Osteoblast (primary cell): Measurements from ENCODE around the gene GALNT10. TPM values are rescaled to one million over a fixed set of nuclear protein-coding genes. Genes with fewer than 3 reads are reported as not detected.
A peak's percentile ranks its signal among the peaks of the same experiment; 100 is the strongest.

ENCODE experiments used
- DNase-seq: peaks from one replicate; pipeline ENCODE4 v3.0.0; 2011; ENCODE audit warnings: low spot score, mixed read lengths; ENCODE audit not compliant: insufficient read length; ENCODE audit errors: missing footprints
- H2AFZ ChIP-seq: 2 replicates; pipeline ENCODE4 v1.6.0; 2011; ENCODE audit warnings: mild to moderate bottlenecking, low read length
- H3K27ac ChIP-seq: 2 replicates; pipeline ENCODE4 v1.5.1; 2011; ENCODE audit warnings: mild to moderate bottlenecking, low read depth, low read length, moderate library complexity
- H3K27me3 ChIP-seq: 2 replicates; pipeline ENCODE4 v1.6.0; 2012; ENCODE audit warnings: mild to moderate bottlenecking, control low read depth, inconsistent platforms, low read length, moderate library complexity; ENCODE audit not compliant: insufficient read depth
- H3K36me3 ChIP-seq: 2 replicates; pipeline ENCODE4 v1.5.1; 2011; ENCODE audit warnings: mild to moderate bottlenecking, low read length, control low read depth, moderate library complexity; ENCODE audit not compliant: insufficient read depth
- H3K4me1 ChIP-seq: 2 replicates; pipeline ENCODE4 v1.5.1; 2011; ENCODE audit warnings: mild to moderate bottlenecking, low read length, control low read depth, moderate library complexity; ENCODE audit not compliant: insufficient read depth
- H3K4me2 ChIP-seq: 2 replicates; pipeline ENCODE4 v1.6.0; 2011; ENCODE audit warnings: mild to moderate bottlenecking, low read length; ENCODE audit not compliant: insufficient read depth
- H3K4me3 ChIP-seq: fragments of 200-600 bp; sonication (generic); 3 replicates; pipeline ENCODE4 v1.5.1; 2012; ENCODE audit warnings: mild to moderate bottlenecking, low read length, inconsistent platforms; ENCODE audit not compliant: insufficient read depth
- H3K79me2 ChIP-seq: 2 replicates; pipeline ENCODE4 v1.6.0; 2012; ENCODE audit warnings: mild to moderate bottlenecking, low read length, control low read depth, inconsistent platforms; ENCODE audit not compliant: insufficient read depth
- H3K9me3 ChIP-seq: 2 replicates; pipeline ENCODE4 v1.5.1; 2011; ENCODE audit warnings: low read depth, low read length, control low read depth
- H4K20me1 ChIP-seq: 2 replicates; pipeline ENCODE4 v1.6.0; 2012; ENCODE audit warnings: mild to moderate bottlenecking, low read length, control low read depth; ENCODE audit not compliant: insufficient read depth
- CTCF ChIP-seq: IDR thresholded peaks from 2 replicates; pipeline ENCODE4 v1.5.1; 2011; ENCODE audit warnings: mild to moderate bottlenecking, low read depth, low read length, moderate library complexity; ENCODE audit errors: extremely low read depth
- total RNA-seq: library from RNA; depleted of rRNA; stranded (reverse); fragments of >200 nt; gene quantifications from 2 replicates; pipeline ENCODE4 v1.2.3, GENCODE V29; 2012

GALNT10 gene
- total RNA-seq, 1 donor = 62.2 TPM

- H3K27ac ChIP-seq = peak overlapping the region; percentile 7
- H3K4me1 ChIP-seq = peaks cover 65% of the 10 kb centered on the region
- H3K27me3 ChIP-seq = no peaks in the 10 kb centered on the region
- H3K36me3 ChIP-seq = peaks cover 5% of the 10 kb centered on the region
- H3K4me3 ChIP-seq = no peak overlapping the region
- peaks cover 43% of the 10 kb centered on the region for H3K79me2 ChIP-seq
- no peak for DNase-seq
- peaks cover 50% of the 10 kb centered on the region for H4K20me1 ChIP-seq
- H3K9me3 ChIP-seq = no peaks in the 10 kb centered on the region
- H3K4me2 ChIP-seq = peak overlapping the region; percentile 31
- H2AFZ ChIP-seq = no peak overlapping the region
- no peak for TF ChIP-seq CTCF
Observed at GRCh38 chr5:154194345-154195329, 4.1 kb downstream of the GALNT10 start.

- no peak overlapping the region for H3K4me3 ChIP-seq
- peaks cover 52% of the 10 kb centered on the region for H4K20me1 ChIP-seq
- no peaks in the 10 kb centered on the region for H3K9me3 ChIP-seq
- H3K27me3 ChIP-seq = no peaks in the 10 kb centered on the region
- H3K36me3 ChIP-seq = peaks cover 5% of the 10 kb centered on the region
- H3K4me1 ChIP-seq = peaks cover 60% of the 10 kb centered on the region
- no peak for DNase-seq
- H3K79me2 ChIP-seq = peaks cover 50% of the 10 kb centered on the region
- H3K27ac ChIP-seq = no peak overlapping the region
- TF ChIP-seq CTCF = no peak
- no peak overlapping the region for H2AFZ ChIP-seq
- no peak overlapping the region for H3K4me2 ChIP-seq
Observed at GRCh38 chr5:154196281-154196680, 5.7 kb downstream of the GALNT10 start.

- H3K79me2 ChIP-seq = peaks cover 47% of the 10 kb centered on the region
- no peak overlapping the region for H3K4me2 ChIP-seq
- DNase-seq = no peak
- H3K27me3 ChIP-seq = no peaks in the 10 kb centered on the region
- H3K27ac ChIP-seq = no peak overlapping the region
- peaks cover 52% of the 10 kb centered on the region for H3K4me1 ChIP-seq
- no peak overlapping the region for H2AFZ ChIP-seq
- peaks cover 5% of the 10 kb centered on the region for H3K36me3 ChIP-seq
- peak; percentile 57 for TF ChIP-seq CTCF
- no peaks in the 10 kb centered on the region for H3K9me3 ChIP-seq
- H4K20me1 ChIP-seq = peaks cover 49% of the 10 kb centered on the region
- no peak overlapping the region for H3K4me3 ChIP-seq
Observed at GRCh38 chr5:154196955-154197652, 6.6 kb downstream of the GALNT10 start.
